GM06990 (cell line): ENCODE measurements around the gene GAS7.
A peak's percentile ranks its signal among the peaks of the same experiment; 100 is the strongest.

Experiments
- DNase-seq: peaks from one replicate; pipeline ENCODE4 v3.0.0-alpha.2; 2011; ENCODE audit not compliant: insufficient read length; ENCODE audit errors: extremely low read depth
- H3K27me3 ChIP-seq: replicated peaks from 2 replicates; pipeline ENCODE4 v1.6.0; 2011; ENCODE audit warnings: low read length; ENCODE audit not compliant: control insufficient read depth, insufficient read depth
- H3K36me3 ChIP-seq: 2 replicates; pipeline ENCODE4 v1.5.1; 2011; ENCODE audit warnings: low read length; ENCODE audit not compliant: control insufficient read depth, insufficient read depth
- H3K4me3 ChIP-seq: replicated peaks from 2 replicates; pipeline ENCODE4 v1.5.1; 2011; ENCODE audit warnings: low read depth, mild to moderate bottlenecking, control low read depth, low read length
- TF ChIP-seq, protein P1 (sequence below): IDR thresholded peaks from 2 replicates; pipeline ENCODE4 v1.5.1; 2011; ENCODE audit warnings: low read length, control low read depth, mild to moderate bottlenecking, inconsistent platforms; ENCODE audit not compliant: insufficient read depth, poor library complexity, severe bottlenecking

GAS7 gene

DNA sequence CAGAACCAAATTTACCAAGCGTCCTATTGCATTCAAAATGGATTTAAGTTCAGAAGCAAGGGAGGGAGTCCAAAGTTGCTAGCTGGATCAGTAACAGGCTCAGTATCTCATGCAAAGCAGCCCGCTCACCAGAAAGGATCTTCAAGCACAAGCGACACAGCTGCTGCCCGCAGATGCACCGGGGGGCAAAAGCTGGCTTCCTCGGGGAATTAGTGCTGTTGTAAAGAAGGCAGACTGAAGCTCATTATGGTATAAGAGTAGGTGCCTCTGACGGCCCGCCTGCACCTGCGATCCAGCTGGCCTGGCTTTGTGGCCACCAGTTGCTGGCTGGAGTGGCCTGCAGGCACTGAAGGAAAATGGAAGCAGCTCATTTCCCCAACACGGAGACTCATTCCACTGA lies 165.0 kb downstream of the GAS7 start:
- TF ChIP-seq, protein P1, sequence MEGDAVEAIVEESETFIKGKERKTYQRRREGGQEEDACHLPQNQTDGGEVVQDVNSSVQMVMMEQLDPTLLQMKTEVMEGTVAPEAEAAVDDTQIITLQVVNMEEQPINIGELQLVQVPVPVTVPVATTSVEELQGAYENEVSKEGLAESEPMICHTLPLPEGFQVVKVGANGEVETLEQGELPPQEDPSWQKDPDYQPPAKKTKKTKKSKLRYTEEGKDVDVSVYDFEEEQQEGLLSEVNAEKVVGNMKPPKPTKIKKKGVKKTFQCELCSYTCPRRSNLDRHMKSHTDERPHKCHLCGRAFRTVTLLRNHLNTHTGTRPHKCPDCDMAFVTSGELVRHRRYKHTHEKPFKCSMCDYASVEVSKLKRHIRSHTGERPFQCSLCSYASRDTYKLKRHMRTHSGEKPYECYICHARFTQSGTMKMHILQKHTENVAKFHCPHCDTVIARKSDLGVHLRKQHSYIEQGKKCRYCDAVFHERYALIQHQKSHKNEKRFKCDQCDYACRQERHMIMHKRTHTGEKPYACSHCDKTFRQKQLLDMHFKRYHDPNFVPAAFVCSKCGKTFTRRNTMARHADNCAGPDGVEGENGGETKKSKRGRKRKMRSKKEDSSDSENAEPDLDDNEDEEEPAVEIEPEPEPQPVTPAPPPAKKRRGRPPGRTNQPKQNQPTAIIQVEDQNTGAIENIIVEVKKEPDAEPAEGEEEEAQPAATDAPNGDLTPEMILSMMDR: no peak
- Histone ChIP-seq H3K36me3 (no peaks in the 10 kb centered on the region; the same call in none of the 2 replicates), H3K4me3 (peak overlapping the region; percentile 31), H3K27me3 (no peaks in the 10 kb centered on the region)
- DNase-seq: peak; percentile 64

DNA sequence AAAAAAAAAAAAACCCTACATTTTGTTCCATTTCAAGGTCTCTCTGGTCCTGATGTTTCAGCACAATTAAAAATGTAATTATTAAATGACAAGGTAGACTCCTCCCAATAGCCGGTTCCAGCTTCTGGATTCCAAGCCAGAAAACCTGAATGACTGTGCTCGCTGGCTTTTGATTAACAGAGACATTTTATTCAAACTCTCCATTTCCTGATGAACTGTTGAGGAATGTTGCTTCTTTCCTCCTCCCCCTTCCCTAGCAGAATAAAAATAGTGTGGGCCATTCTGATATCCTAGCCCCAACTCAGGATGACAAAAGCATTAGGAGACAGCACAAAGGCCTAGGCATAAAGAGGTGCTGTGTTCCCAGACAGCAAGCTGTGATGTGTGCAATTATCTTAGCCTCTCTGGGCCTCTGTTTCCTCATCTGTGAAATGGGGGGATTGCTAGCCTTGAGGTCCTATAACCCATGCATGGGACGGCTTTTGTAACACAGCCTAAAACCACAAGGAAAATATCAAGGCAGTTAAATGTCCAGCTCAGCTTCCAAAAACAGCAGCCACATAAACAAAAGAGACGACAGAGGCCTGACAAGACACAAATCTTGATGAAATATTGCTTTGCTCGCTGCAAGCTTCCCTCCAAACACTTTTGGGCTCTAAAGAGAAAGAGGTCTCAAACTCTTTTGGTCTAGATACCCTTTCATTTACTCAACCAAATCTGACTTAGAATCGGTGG lies 166.1 kb downstream of the GAS7 start:
- TF ChIP-seq, protein P1: no peak
- H3K27me3 ChIP-seq: no peaks in the 10 kb centered on the region

DNA sequence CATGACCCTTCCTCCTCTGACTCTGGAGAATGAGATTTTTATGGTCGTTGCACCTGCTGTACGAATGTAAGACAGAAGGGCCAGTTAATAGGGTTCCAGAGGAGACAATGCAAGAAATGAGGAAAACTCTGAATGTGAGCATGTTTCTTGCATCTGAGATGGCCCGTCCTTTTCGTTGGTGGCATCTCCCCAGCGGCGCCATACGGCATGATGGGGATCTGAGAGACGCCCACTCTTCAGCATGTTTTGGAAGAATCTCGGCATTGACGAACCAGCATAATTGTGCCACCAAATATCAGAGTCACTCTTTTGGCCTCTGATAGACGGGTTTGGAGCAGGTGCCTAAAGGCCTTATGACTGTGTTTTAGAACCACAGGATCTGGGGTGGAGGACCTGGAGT lies 166.8 kb downstream of the GAS7 start:
- no peak for DNase-seq
- no peak overlapping the region for H3K4me3 ChIP-seq
- TF ChIP-seq, protein P1: no peak
- H3K27me3 ChIP-seq: no peaks in the 10 kb centered on the region
- H3K36me3 ChIP-seq: peaks cover 3% of the 10 kb centered on the region

More for the DNA sequence above, 166.1 kb downstream of the GAS7 start:
- H3K4me3 ChIP-seq: no peak overlapping the region
- DNase-seq: no peak
- peaks cover 2% of the 10 kb centered on the region for H3K36me3 ChIP-seq

DNA sequence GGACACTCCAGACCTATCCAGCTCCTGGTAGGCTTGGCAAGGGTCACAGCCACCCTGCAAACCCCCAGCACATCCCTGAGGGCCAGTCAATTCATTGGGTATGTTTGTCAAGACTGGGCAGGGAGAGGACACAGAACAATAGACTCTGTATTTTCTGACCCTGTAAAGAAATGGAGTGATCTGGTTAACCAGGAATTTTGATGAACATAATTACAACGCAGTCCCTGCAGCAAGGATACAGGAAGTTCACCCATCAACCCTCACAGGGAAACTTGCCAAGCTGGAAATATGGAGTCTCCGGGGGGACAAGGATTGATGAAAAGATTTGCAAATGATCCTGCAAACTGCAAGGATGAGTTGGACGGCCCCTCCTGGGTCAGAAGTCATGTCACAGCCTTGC lies 167.3 kb downstream of the GAS7 start:
- H3K36me3 ChIP-seq: peaks cover 3% of the 10 kb centered on the region
- DNase-seq: no peak
- H3K4me3 ChIP-seq: no peak overlapping the region
- TF ChIP-seq, protein P1: no peak
- no peaks in the 10 kb centered on the region for H3K27me3 ChIP-seq

DNA sequence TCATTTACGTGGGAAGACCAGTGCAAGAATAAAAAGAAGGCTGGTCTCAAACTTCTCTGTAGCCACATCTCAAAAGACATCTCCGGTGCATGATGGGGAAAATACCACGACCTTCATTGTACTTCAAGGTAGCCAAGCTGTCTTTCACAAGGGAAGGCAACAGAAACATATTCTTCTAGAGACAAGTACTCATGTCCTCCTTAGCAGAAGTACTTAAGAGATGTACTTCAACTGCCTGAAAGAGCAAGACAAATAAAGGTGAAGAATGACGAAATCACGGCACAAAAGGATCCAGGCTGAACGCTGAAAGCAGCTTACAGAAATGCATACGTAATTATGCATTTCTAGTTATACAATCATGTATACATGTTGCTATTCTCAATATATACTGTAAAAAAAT lies 169.3 kb downstream of the GAS7 start:
- DNase-seq: no peak
- Histone ChIP-seq H3K27me3 (no peaks in the 10 kb centered on the region), H3K36me3 (peaks cover 3% of the 10 kb centered on the region; the same call in 1 of the 2 replicates), H3K4me3 (no peak overlapping the region)
- TF ChIP-seq, protein P1: no peak
